ENCODE results near the gene CCDC57. TPM values are rescaled to one million over a fixed set of nuclear protein-coding genes. Genes with fewer than 3 reads are reported as not detected.
A peak's percentile ranks its signal among the peaks of the same experiment; 100 is the strongest.

Gene CCDC57
- total RNA-seq, 2 experiments from 2014 or later, result 49.8 to 54.9 TPM

DNA sequence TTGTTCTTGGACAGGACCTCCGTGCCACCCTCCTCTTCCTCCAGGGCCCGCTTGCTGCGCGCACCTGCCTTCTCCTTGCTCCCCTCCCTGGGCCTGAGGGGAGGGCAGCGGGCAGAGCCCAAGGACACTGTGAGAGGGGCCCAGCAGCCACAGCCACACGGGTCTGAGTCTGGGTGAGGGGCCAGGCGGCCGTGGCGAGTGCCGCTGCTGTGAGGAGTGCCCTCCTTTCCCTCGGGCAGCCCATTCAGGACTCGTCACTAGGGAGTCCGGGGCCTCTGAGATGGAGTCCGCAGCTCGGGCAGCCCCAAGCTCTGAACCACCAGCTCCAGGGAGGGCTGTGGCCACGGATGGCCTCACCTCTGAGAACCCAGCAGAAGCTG, 152.7 kb downstream of the CCDC57 start:
- ChIA-PET POLR2A (interaction anchor here (0.7 to 1.7 kb wide), 2 partner anchors 25 to 67 kb away, joined by 3 read pairs; no protein-coding TSS in a partner anchor), CTCF (no interaction called here)

DNA sequence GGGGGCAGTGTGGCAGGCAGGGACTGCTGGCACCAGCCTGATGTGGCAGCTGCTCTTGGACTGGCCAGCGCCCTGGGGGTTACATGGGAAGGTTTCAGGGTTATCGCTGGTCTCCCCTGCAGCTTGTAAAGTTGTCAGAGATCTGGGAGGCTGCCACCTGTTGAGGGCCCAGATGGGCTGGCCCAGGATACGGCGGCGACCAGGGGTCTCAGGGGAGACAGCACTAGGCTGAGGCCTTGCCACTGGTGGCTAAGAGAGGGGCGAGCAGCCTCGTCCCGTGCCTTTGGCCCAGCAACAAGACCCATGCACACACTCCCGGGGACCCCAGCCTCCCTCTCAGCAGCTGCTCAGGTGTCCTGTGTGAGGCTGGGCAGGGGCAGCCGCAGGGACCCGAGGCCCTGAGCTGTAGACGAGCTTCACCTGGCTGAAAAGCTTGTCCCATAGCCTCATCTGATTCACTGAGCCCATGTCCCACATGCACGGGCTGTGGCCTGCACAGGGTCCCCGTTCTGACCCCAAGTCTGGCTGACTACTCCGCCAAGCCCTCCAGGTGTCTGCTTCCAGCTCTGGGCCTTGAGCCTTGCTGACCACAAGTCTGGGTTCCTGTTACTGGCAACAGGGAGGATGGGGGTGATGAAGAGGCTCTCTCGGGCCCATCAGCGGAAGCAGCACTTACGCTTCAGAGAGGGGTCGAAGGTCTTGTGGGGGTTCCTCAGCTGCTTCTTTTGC, 153.2 kb downstream of the CCDC57 start:
- ChIA-PET POLR2A (interaction anchor here (0.7 to 1.7 kb wide), 3 partner anchors 9 to 67 kb away, joined by 3 read pairs; no protein-coding TSS in a partner anchor), CTCF (no interaction called here)
- H3K4me3 Mint-ChIP-seq, result no peak overlapping the region
- peaks cover 14% of the 10 kb centered on the region for H3K36me3 Mint-ChIP-seq (ENCODE audit: low read depth)
- no peak overlapping the region for H3K27ac Mint-ChIP-seq
- H3K27me3 Mint-ChIP-seq, result no peaks in the 10 kb centered on the region
- no peak for DNase-seq
- peaks cover 10% of the 10 kb centered on the region for H3K4me1 Mint-ChIP-seq
- H3K9me3 Mint-ChIP-seq, result no peaks in the 10 kb centered on the region

More for the DNA sequence above, 152.7 kb downstream of the CCDC57 start:
- peaks cover 11% of the 10 kb centered on the region for H3K4me1 Mint-ChIP-seq
- no peak overlapping the region for H3K4me3 Mint-ChIP-seq
- no peaks in the 10 kb centered on the region for H3K9me3 Mint-ChIP-seq
- peaks cover 11% of the 10 kb centered on the region for H3K36me3 Mint-ChIP-seq (ENCODE audit: low read depth)
- no peaks in the 10 kb centered on the region for H3K27me3 Mint-ChIP-seq
- no peak for DNase-seq
- H3K27ac Mint-ChIP-seq, result no peak overlapping the region

GRCh38 chr17:82058855-82059249, 153.8 kb downstream of the CCDC57 start:
- peaks cover 6% of the 10 kb centered on the region for H3K4me1 Mint-ChIP-seq
- no peak overlapping the region for H3K27ac Mint-ChIP-seq
- H3K36me3 Mint-ChIP-seq (ENCODE audit: low read depth), result peaks cover 14% of the 10 kb centered on the region
- no peak overlapping the region for H3K4me3 Mint-ChIP-seq
- CTCF ChIA-PET, result no interaction called here
- no peaks in the 10 kb centered on the region for H3K27me3 Mint-ChIP-seq
- no peak for DNase-seq
- POLR2A ChIA-PET, result interaction anchor here (0.7 to 1.7 kb wide), 2 partner anchors 9 to 24 kb away, joined by 3 read pairs; no protein-coding TSS in a partner anchor
- H3K9me3 Mint-ChIP-seq, result no peaks in the 10 kb centered on the region

DNA sequence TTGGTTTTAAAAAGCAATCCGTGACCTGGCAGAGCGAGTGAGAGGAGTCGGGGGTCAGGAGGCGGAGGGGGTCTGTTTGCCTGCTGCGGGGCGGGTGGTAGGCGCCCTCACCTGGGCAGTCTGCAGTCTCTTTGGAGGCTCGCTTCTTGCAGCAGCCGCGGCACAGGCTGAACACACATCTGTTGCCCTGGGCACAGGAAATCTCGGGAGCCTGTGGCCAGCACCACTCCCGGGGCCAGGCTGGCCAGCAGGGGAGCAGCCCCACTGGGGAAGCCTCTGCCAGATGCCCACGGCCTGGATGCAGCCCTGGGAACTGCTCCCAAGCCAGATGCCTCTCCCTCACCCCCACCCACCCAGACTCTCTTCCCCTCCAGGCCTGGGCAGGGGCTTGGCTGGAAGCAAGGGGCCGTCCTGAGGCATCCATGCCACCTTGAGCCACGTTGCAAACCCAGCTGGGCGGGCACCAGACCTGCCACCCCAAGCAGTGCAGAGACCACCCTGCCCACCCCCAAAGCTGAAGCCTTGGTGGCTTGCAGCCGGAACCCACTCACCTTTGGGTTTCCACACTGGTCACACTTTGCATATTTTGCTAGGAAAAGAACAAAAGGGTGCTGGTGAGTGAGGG, 154.3 kb downstream of the CCDC57 start:
- H3K4me1 Mint-ChIP-seq, result peaks cover 10% of the 10 kb centered on the region

DNA sequence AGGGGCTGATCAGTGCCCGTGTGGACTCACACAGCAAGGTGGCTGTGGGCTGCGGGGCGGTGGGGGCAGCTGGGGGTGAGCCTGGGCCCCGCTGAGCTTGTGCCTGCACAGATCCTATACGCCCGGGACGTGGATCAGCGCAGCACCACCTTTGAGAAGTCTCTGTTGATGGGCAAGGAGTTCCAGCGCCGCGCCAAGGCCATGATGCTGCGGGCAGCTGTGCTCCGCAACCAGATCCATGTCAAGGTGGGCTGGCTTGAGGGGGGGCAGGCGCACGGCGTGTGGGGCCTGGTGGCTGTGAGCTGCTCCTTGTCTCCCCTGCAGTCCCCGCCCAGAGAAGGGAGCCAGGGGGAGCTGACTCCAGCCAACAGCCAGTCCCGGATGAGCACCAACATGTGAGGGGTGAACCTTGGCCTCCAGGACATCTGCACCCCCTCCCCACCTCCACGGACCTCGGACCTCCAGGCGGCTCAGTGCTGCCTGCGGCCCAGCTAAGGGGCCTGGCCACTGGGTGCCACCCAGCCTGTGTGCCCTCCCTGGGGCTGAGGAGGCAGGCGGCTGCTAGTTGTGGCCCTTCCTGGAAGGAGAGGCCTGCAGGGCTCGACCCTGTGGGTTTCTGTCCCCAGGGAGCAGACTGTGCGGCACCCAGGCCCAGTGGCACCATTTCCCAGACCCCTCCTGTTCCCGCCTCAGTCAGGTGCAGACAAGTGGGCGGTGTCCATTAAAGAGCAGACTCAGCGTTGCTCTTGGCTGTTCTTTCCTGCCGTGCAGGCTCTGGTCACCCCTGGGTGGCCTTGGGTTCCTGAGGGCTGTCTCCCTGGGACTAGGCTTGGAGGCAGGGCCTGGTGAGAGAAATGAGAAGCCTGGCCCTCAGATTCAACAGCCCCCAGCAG, 155.7 kb downstream of the CCDC57 start:
- H3K9me3 Mint-ChIP-seq, result no peaks in the 10 kb centered on the region
- no peak overlapping the region for H3K27ac Mint-ChIP-seq
- H3K27me3 Mint-ChIP-seq, result no peaks in the 10 kb centered on the region
- no peak overlapping the region for H3K4me3 Mint-ChIP-seq
- peaks cover 16% of the 10 kb centered on the region for H3K4me1 Mint-ChIP-seq
- ChIA-PET CTCF (no interaction called here), POLR2A (interaction anchor here (1.3 kb wide), 1 partner anchor 42 kb away, joined by 3 read pairs; no protein-coding TSS in a partner anchor)
- H3K36me3 Mint-ChIP-seq (ENCODE audit: low read depth), result peaks cover 14% of the 10 kb centered on the region
- no peak for DNase-seq

More for the DNA sequence above, 154.3 kb downstream of the CCDC57 start:
- DNase-seq, result no peak
- Mint-ChIP-seq H3K27ac (no peak overlapping the region), H3K4me3 (no peak overlapping the region), H3K27me3 (no peaks in the 10 kb centered on the region), H3K9me3 (no peaks in the 10 kb centered on the region), H3K36me3 (ENCODE audit: low read depth) (peaks cover 14% of the 10 kb centered on the region)
- ChIA-PET CTCF (no interaction called here), POLR2A (interaction anchor here (0.7 kb wide), 1 partner anchor 8 kb away, joined by 3 read pairs; no protein-coding TSS in a partner anchor)

DNA sequence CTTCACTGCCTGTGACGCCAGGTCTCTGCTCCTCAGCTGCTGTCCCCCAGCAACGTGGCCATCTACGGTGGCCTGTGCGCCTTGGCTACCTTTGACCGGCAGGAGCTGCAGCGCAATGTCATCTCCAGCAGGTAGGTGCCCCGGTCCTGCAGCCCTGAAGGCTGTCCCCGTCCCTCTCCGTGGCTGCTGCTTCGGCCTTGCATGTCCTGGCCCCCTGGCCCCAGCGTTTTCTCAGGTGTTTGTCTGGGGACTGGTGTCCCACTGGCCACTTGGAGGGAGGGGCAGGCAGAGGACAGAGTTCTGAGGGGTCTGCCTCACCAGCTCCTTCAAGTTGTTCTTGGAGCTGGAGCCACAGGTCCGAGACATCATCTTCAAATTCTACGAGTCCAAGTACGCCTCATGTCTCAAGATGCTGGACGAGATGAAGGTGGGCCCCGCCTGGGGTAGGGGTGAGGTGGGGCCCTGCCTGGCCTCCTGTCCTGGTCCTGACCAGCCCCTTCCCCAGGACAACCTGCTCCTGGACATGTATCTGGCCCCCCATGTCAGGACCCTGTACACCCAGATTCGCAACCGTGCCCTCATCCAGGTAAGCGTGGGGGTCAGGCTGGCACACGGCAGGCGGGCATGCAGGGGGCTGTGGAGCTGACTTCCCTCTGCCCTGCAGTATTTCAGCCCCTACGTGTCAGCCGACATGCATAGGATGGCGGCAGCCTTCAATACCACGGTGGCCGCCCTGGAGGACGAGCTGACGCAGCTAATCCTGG, 156.5 kb downstream of the CCDC57 start:
- Mint-ChIP-seq H3K4me1 (peaks cover 16% of the 10 kb centered on the region), H3K9me3 (no peaks in the 10 kb centered on the region), H3K4me3 (no peak overlapping the region), H3K36me3 (ENCODE audit: low read depth) (peaks cover 14% of the 10 kb centered on the region), H3K27me3 (no peaks in the 10 kb centered on the region), H3K27ac (no peak overlapping the region)
- no peak for DNase-seq
- CTCF ChIA-PET, result no interaction called here
- POLR2A ChIA-PET, result interaction anchor here (1.3 to 2.0 kb wide), 2 partner anchors 10 to 43 kb away, joined by 3 to 10 read pairs; partner anchors contain the start of gene DUS1L

- ChIA-PET CTCF (no interaction called here), POLR2A (interaction anchor here (1.3 to 2.0 kb wide), 3 partner anchors 11 to 44 kb away, joined by 3 to 10 read pairs (median 8); partner anchors contain the start of genes DCXR and DUS1L)
- Mint-ChIP-seq H3K27me3 (no peaks in the 10 kb centered on the region), H3K9me3 (no peaks in the 10 kb centered on the region), H3K27ac (no peak overlapping the region), H3K4me3 (no peak overlapping the region), H3K36me3 (ENCODE audit: low read depth) (peaks cover 14% of the 10 kb centered on the region), H3K4me1 (peaks cover 22% of the 10 kb centered on the region)
- no peak for DNase-seq
Measured at GRCh38 chr17:82055023-82055964, 157.3 kb downstream of the CCDC57 start.

- Mint-ChIP-seq H3K27ac (no peak overlapping the region), H3K4me3 (no peak overlapping the region), H3K4me1 (peaks cover 25% of the 10 kb centered on the region), H3K36me3 (ENCODE audit: low read depth) (peaks cover 11% of the 10 kb centered on the region), H3K27me3 (no peaks in the 10 kb centered on the region), H3K9me3 (no peaks in the 10 kb centered on the region)
- ChIA-PET CTCF (no interaction called here), POLR2A (interaction anchor here (0.7 to 2.0 kb wide), 4 partner anchors 9 to 17 kb away, joined by 3 to 10 read pairs (median 6); partner anchors contain the start of genes DCXR and DUS1L)
- no peak for DNase-seq
Measured at GRCh38 chr17:82054351-82055022, 158.2 kb downstream of the CCDC57 start.

GRCh38 chr17:82053556-82054263, 158.9 kb downstream of the CCDC57 start:
- ChIA-PET POLR2A (interaction anchor here (0.7 to 2.0 kb wide), 4 partner anchors 10 to 23 kb away, joined by 3 to 8 read pairs (median 3); partner anchors contain the start of gene DCXR), CTCF (interaction anchor here (2.0 kb wide), 1 partner anchor 16 kb away, joined by 9 read pairs; the partner anchor contains the start of gene DCXR)
- Mint-ChIP-seq H3K27me3 (no peaks in the 10 kb centered on the region), H3K27ac (no peak overlapping the region), H3K4me3 (peak overlapping the region; percentile 72), H3K9me3 (no peaks in the 10 kb centered on the region), H3K36me3 (ENCODE audit: low read depth) (peaks cover 11% of the 10 kb centered on the region), H3K4me1 (peaks cover 25% of the 10 kb centered on the region)
- DNase-seq, result no peak

DNA sequence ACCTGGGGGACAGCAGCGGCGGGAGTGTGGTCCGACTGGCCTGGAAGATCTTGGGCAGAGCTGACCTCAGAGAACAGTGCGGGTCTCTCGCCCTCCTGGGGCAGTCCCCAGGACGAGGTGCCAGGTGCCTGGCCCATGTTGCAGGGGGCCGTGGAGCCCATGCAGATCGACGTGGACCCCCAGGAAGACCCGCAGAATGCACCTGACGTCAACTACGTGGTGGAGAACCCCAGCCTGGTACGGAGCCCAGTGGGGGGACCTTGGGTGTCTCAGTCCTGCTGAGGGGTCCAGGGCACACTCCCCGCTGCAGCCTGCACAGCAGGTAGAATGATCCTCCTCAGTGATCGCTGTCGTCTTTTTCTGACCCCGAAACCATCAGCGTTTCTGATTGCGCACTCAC, 159.5 kb downstream of the CCDC57 start:
- ChIA-PET POLR2A (interaction anchor here (1.0 to 2.0 kb wide), 2 partner anchors 16 to 23 kb away, joined by 3 to 8 read pairs; partner anchors contain the start of gene DCXR), CTCF (interaction anchor here (2.0 kb wide), 1 partner anchor 15 kb away, joined by 9 read pairs; the partner anchor contains the start of gene DCXR)
- H3K27ac Mint-ChIP-seq, result no peak overlapping the region
- H3K9me3 Mint-ChIP-seq, result no peaks in the 10 kb centered on the region
- no peaks in the 10 kb centered on the region for H3K27me3 Mint-ChIP-seq
- no peak for DNase-seq
- H3K4me3 Mint-ChIP-seq, result peak overlapping the region; percentile 72
- H3K36me3 Mint-ChIP-seq (ENCODE audit: low read depth), result peaks cover 11% of the 10 kb centered on the region
- H3K4me1 Mint-ChIP-seq, result peaks cover 25% of the 10 kb centered on the region

Measured in activated CD4-positive, alpha-beta memory T cell treated with anti-CD3 and anti-CD28 coated beads, Interleukin-2, amount 10 ng/mL, durations not matched to agents 7 days and 5 days (primary cell).